Measurements from ENCODE around the gene P2RY8. TPM values are rescaled to one million over a fixed set of nuclear protein-coding genes. Genes with fewer than 3 reads are reported as not detected.
A peak's percentile ranks its signal among the peaks of the same experiment; 100 is the strongest.

Gene P2RY8
- polyA plus RNA-seq, 3 donors from 2014 or later, result 96.8 to 232 (median 119) TPM

- Mint-ChIP-seq H3K4me1 (peaks cover 34 to 42% of the 10 kb centered on the region in 2 donors), H3K36me3 (peaks cover 14 to 39% (median 26%) of the 10 kb centered on the region in 3 donors), H3K9me3 (peaks cover 4 to 15% (median 8%) of the 10 kb centered on the region in 6 donors), H3K4me3 (peak overlapping the region in 1 of 5 donors; percentile 23), H3K27ac (peak overlapping the region in 5 of 6 donors; percentile 6 to 78 (median 52)), H3K27me3 (ENCODE audit: low read depth in 3 of 3) (peaks cover 17 to 34% (median 21%) of the 10 kb centered on the region in 3 donors)
- DNase-seq, result peak in 1 of 3 donors; percentile 39
These were observed 89.7 kb downstream of the P2RY8 start for GRCh38 chrX:1446984-1447968.

DNA sequence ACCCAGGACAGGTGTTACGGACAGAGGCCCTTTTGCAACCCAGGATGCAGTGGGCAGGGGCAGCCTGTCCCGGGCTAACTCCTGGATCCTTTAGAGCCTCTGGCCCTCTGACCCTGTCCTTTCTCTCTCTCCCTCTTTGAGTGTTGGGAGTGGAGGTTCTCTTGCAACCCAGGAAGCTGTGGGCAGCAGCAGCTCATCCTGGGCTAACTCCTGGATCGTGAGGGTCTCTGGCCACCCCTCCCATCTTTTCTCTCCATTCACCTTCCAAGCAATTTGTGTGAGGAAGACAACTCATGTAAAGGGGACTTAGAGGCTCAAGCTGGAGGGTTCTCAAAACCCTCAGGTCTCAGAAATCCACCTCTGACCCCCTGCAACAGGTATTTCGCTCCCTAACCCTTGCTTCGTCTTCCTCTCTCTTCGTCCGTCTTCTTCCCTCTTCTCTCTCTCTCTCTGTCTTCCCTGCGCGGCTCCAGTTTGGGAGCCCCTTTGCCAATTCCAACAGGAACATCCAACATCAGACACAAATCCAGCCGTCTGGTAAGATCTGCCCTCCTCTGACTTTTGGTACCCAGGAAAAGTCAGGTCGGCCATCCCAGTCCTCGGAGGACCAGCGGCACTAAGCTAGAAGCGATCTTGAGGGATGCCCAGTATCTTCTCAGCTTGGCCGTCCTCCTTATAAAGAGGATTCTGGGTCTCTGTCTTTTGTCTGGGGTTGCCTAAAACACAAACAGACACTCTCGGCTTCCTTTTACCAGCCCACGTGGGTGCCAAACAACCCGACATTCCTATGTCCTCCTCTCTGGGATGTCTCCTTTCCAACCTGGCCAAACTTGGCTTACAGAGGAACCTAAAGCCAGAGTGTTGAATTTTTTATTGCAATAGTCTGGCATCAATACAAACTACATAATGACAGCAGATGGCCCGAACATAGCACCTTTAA is 92.2 kb downstream of the P2RY8 start:
- peaks cover 14 to 46% (median 29%) of the 10 kb centered on the region in 3 donors for H3K36me3 Mint-ChIP-seq
- peaks cover 4 to 15% (median 8%) of the 10 kb centered on the region in 6 donors for H3K9me3 Mint-ChIP-seq
- H3K27ac Mint-ChIP-seq, result peak overlapping the region in 3 of 6 donors; percentile 7 to 35 (median 18)
- H3K27me3 Mint-ChIP-seq (ENCODE audit: low read depth in 3 of 3), result peaks cover 15 to 34% (median 17%) of the 10 kb centered on the region in 3 donors
- DNase-seq, result no peak
- peaks cover 32 to 37% of the 10 kb centered on the region in 2 donors for H3K4me1 Mint-ChIP-seq
- no peak overlapping the region for H3K4me3 Mint-ChIP-seq

GRCh38 chrX:1443496-1444075 is 93.4 kb downstream of the P2RY8 start:
- Mint-ChIP-seq H3K4me1 (peaks cover 22 to 25% of the 10 kb centered on the region in 2 donors), H3K36me3 (peaks cover 10 to 45% (median 23%) of the 10 kb centered on the region in 3 donors), H3K27ac (peak overlapping the region in 1 of 6 donors; percentile 32), H3K9me3 (peaks cover 0 to 15% (median 6%) of the 10 kb centered on the region in 6 donors), H3K4me3 (peak overlapping the region in 1 of 5 donors; percentile 12), H3K27me3 (ENCODE audit: low read depth in 3 of 3) (peaks cover 9 to 27% (median 16%) of the 10 kb centered on the region in 3 donors)
- DNase-seq, result no peak

- Mint-ChIP-seq H3K9me3 (peaks cover 0 to 11% (median under 1%) of the 10 kb centered on the region in 6 donors), H3K27ac (no peak overlapping the region), H3K27me3 (ENCODE audit: low read depth in 3 of 3) (peaks cover 3 to 20% (median 16%) of the 10 kb centered on the region in 3 donors), H3K4me3 (no peak overlapping the region), H3K4me1 (peaks cover 16 to 18% of the 10 kb centered on the region in 2 donors), H3K36me3 (peaks cover 14 to 43% (median 16%) of the 10 kb centered on the region in 3 donors)
- no peak for DNase-seq
These were observed 94.1 kb downstream of the P2RY8 start for GRCh38 chrX:1442724-1443367.

- Mint-ChIP-seq H3K9me3 (peaks cover 0 to 9% (median under 1%) of the 10 kb centered on the region in 6 donors), H3K27me3 (ENCODE audit: low read depth in 3 of 3) (peaks cover 3 to 16% (median 11%) of the 10 kb centered on the region in 3 donors), H3K4me1 (peaks cover 10 to 11% of the 10 kb centered on the region in 2 donors), H3K27ac (peak overlapping the region in 1 of 6 donors; percentile 23), H3K4me3 (no peak overlapping the region), H3K36me3 (peaks cover 19 to 48% (median 21%) of the 10 kb centered on the region in 3 donors)
- DNase-seq, result no peak
These were observed 94.8 kb downstream of the P2RY8 start for GRCh38 chrX:1442016-1442665.

DNA sequence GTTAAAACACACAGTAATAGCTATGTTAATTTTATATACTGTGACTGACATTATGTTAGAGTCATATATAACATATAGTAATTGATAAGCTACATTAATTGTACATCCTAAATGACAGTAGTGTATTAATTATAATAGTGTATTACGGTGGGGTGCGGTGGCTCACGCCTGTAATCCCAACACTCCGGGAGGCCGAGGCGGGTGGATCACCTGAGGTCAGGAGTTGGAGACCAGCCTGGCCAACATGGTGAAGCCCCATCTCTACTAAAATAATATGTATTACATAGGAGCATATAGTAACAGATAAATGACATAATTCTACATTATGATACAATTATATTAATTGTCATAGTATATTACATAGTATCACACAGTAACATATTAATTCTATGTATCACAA is 96.5 kb downstream of the P2RY8 start:
- peaks cover 3 to 10% (median 10%) of the 10 kb centered on the region in 3 donors for H3K27me3 Mint-ChIP-seq (ENCODE audit: low read depth in 3 of 3)
- peaks cover 22 to 51% (median 24%) of the 10 kb centered on the region in 3 donors for H3K36me3 Mint-ChIP-seq
- no peak overlapping the region for H3K4me3 Mint-ChIP-seq
- DNase-seq, result no peak
- peaks cover 0 to 6% of the 10 kb centered on the region in 2 donors for H3K4me1 Mint-ChIP-seq
- no peak overlapping the region for H3K27ac Mint-ChIP-seq
- H3K9me3 Mint-ChIP-seq, result peaks cover 0 to 8% (median 0%) of the 10 kb centered on the region in 6 donors

- no peak overlapping the region for H3K4me3 Mint-ChIP-seq
- peaks cover 13 to 35% (median 27%) of the 10 kb centered on the region in 3 donors for H3K36me3 Mint-ChIP-seq
- H3K4me1 Mint-ChIP-seq, result no peaks in the 10 kb centered on the region
- peaks cover 2 to 7% (median 3%) of the 10 kb centered on the region in 3 donors for H3K27me3 Mint-ChIP-seq (ENCODE audit: low read depth in 3 of 3)
- H3K27ac Mint-ChIP-seq, result no peak overlapping the region
- H3K9me3 Mint-ChIP-seq, result peaks cover 0 to 1% (median 0%) of the 10 kb centered on the region in 6 donors
- no peak for DNase-seq
These were observed 101.6 kb downstream of the P2RY8 start for GRCh38 chrX:1435241-1435895.

GRCh38 chrX:1434871-1435240 is 102.1 kb downstream of the P2RY8 start:
- H3K4me3 Mint-ChIP-seq, result no peak overlapping the region
- no peaks in the 10 kb centered on the region for H3K4me1 Mint-ChIP-seq
- DNase-seq, result no peak
- peaks cover 0 to 1% (median 0%) of the 10 kb centered on the region in 6 donors for H3K9me3 Mint-ChIP-seq
- H3K36me3 Mint-ChIP-seq, result peaks cover 10 to 35% (median 27%) of the 10 kb centered on the region in 3 donors
- no peak overlapping the region for H3K27ac Mint-ChIP-seq
- H3K27me3 Mint-ChIP-seq (ENCODE audit: low read depth in 3 of 3), result peaks cover 2 to 7% (median 3%) of the 10 kb centered on the region in 3 donors

DNA sequence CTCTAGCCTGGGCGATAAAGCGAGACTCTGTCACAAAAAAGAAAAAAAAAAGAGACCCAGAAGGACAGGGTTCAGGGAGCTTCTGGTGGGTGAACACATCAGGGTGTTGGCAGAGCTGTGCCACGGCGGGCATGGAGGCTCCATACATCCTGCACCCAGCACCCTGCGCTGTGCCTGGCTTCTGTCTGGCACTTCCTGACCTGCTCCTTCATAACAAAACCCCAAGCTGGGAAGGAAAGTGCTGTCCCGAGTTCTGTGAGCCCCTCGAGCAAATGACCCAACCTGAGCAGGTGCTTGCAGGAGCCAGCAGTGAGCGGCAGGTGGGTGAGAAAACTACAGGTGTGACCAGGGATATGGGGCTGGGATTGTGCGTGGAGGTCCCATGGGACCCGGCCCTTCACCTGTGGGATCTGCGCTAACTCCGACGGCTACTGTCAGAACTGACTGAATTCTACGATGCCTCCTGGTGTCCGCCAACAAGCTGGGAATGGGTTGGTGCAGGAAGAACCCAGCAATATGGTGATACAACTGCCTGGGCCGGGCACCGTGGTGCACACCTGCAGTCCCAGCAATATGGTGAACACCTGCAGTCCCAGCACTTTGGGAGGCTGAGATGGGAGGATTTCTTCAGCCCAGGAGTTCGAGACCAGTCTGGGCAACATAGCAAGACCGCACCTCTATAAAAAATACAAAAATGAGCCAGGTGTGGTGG is 103.2 kb downstream of the P2RY8 start:
- Mint-ChIP-seq H3K9me3 (peaks cover 0 to 1% (median 0%) of the 10 kb centered on the region in 6 donors), H3K36me3 (peaks cover 10 to 35% (median 25%) of the 10 kb centered on the region in 3 donors), H3K27me3 (ENCODE audit: low read depth in 3 of 3) (peaks cover 3 to 4% (median 3%) of the 10 kb centered on the region in 3 donors), H3K4me1 (no peaks in the 10 kb centered on the region), H3K4me3 (no peak overlapping the region), H3K27ac (no peak overlapping the region)
- DNase-seq, result no peak

GRCh38 chrX:1430451-1430850 is 106.5 kb downstream of the P2RY8 start:
- Mint-ChIP-seq H3K4me3 (no peak overlapping the region), H3K4me1 (no peaks in the 10 kb centered on the region), H3K36me3 (peaks cover 5 to 24% (median 17%) of the 10 kb centered on the region in 3 donors), H3K27me3 (ENCODE audit: low read depth in 3 of 3) (peaks cover 3 to 5% (median 4%) of the 10 kb centered on the region in 3 donors), H3K27ac (no peak overlapping the region), H3K9me3 (no peaks in the 10 kb centered on the region)
- no peak for DNase-seq

DNA sequence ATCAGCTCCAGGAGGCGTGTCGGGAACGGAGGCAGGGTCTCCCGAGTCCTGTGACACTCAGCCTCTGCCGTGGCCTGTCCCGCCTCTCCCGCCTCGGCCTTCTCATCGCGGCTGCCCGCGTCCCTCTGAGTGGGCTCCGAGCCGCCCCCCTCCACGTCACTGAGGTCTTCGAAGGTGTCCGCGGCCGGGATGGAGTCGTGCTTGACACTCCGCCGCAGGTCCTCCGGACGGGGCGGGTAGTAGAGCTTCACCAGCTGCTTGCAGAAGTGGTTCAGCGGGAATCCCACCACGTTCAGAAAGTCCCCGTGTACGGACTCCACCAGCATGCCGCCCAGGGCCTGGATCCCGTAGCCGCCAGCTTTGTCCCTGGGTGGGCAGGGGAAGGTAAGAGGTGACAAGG is 109.2 kb downstream of the P2RY8 start:
- no peak overlapping the region for H3K4me3 Mint-ChIP-seq
- H3K36me3 Mint-ChIP-seq, result peaks cover 19 to 46% (median 38%) of the 10 kb centered on the region in 3 donors
- H3K27ac Mint-ChIP-seq, result no peak overlapping the region
- peaks cover 3 to 8% (median 6%) of the 10 kb centered on the region in 6 donors for H3K9me3 Mint-ChIP-seq
- H3K4me1 Mint-ChIP-seq, result peaks cover 0 to 3% of the 10 kb centered on the region in 2 donors
- DNase-seq, result no peak
- peaks cover 2 to 4% (median 3%) of the 10 kb centered on the region in 3 donors for H3K27me3 Mint-ChIP-seq (ENCODE audit: low read depth in 3 of 3)
